GM21423 (cell line): ENCODE results near the gene MESD.

Source experiments
- ATAC-seq: cut with Tn5 transposase; IDR thresholded peaks from one replicate; pipeline ENCODE4 v1.9.1; 2021; ENCODE audit warnings: mild to moderate bottlenecking, moderate library complexity; ENCODE audit not compliant: unreplicated experiment

The MESD gene

GRCh38 chr15:80992006-80992405 is 2.4 kb upstream of the MESD start:
- ATAC-seq: no peak

GRCh38 chr15:80991421-80991820 is 1.8 kb upstream of the MESD start:
- no peak for ATAC-seq

GRCh38 chr15:80990955-80991354 is 1.3 kb upstream of the MESD start:
- no peak for ATAC-seq

- no peak for ATAC-seq
Measured at GRCh38 chr15:80989081-80989517, 520 bp downstream of the MESD start.

- ATAC-seq: no peak
Measured at GRCh38 chr15:80988148-80988796, 1.3 kb downstream of the MESD start.

GRCh38 chr15:80986487-80986886 is 3.1 kb downstream of the MESD start:
- no peak for ATAC-seq

GRCh38 chr15:80985981-80986380 is 3.6 kb downstream of the MESD start:
- ATAC-seq: no peak

- ATAC-seq: no peak
Measured at GRCh38 chr15:80984856-80985255, 4.8 kb downstream of the MESD start.

GRCh38 chr15:80982839-80983238 is 6.8 kb downstream of the MESD start:
- no peak for ATAC-seq

- ATAC-seq: no peak
Measured at GRCh38 chr15:80982205-80982604, 7.4 kb downstream of the MESD start.

- ATAC-seq: no peak
Measured at GRCh38 chr15:80979538-80980200, 9.9 kb downstream of the MESD start.

GRCh38 chr15:80978685-80979329 is 10.8 kb downstream of the MESD start:
- ATAC-seq: no peak

GRCh38 chr15:80977627-80978036 is 12.0 kb downstream of the MESD start:
- no peak for ATAC-seq

- no peak for ATAC-seq
Measured at GRCh38 chr15:80976851-80977250, 12.8 kb downstream of the MESD start.

- ATAC-seq: no peak
Measured at GRCh38 chr15:80974914-80975313, 14.7 kb downstream of the MESD start.

GRCh38 chr15:80972276-80972675 is 17.3 kb downstream of the MESD start:
- ATAC-seq: no peak

- ATAC-seq: no peak
Measured at GRCh38 chr15:80971143-80971542, 18.5 kb downstream of the MESD start.

GRCh38 chr15:80970658-80971057 is 19.0 kb downstream of the MESD start:
- ATAC-seq: no peak

- ATAC-seq: no peak
Measured at GRCh38 chr15:80970018-80970657, 19.5 kb downstream of the MESD start.

GRCh38 chr15:80969316-80969715 is 20.3 kb downstream of the MESD start:
- no peak for ATAC-seq

- ATAC-seq: no peak
Measured at GRCh38 chr15:80967991-80968510, 21.6 kb downstream of the MESD start.
